HG03521 (cell line): Measurements from ENCODE around the gene SPATA6L.

Experiments
- ATAC-seq: cut with Tn5 transposase; IDR thresholded peaks from one replicate; pipeline ENCODE4 v1.9.1; 2021; ENCODE audit warnings: mild to moderate bottlenecking, moderate library complexity; ENCODE audit not compliant: unreplicated experiment

SPATA6L gene

DNA sequence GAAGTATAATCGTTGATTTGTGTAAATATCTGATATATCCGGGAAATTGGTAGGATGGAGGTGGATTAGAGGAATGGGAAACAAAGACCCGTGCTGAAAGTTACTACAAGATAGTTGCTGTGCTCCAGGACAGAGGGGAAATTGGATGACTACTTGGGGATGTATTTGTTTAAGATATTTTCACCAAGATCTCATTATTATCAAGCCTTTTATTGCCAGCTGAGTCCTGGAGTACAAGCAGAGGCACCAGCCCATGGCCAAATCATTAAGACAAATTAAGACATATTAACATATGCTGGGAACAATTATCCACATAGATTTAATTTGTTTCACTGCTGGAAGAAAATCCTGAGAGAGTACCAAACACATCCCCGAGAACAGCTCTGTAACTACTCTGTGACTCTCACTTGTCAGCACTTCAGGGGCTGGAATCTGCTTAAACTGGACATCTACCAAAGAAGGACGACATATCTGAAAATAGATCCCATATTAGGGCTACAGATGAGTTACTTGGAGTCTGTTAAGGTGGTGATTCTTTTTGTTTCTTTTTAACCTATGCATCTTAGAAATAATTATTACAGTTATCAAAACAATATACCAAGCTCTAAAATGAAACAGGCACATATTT is 107.8 kb downstream of the SPATA6L start:
- ATAC-seq, result no peak

DNA sequence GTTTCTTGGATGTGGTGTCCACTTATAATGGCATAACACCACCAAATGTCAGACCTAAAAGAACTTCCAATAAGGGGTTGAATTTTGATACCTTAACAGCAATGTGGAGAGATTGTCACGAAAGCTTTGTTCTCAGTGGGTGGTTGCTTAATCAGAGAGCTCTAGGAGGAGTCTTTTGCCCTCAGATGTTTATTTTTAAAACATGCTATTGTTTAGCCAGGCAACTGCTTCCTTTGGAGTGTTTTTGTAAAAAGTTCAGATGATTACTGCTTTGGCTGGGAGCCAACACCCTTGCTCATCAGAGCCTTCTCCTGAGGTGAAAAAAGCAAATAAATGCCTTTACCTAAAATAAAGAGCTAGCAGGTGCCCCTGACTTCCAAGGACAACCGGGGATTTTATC is 111.0 kb downstream of the SPATA6L start:
- no peak for ATAC-seq

DNA sequence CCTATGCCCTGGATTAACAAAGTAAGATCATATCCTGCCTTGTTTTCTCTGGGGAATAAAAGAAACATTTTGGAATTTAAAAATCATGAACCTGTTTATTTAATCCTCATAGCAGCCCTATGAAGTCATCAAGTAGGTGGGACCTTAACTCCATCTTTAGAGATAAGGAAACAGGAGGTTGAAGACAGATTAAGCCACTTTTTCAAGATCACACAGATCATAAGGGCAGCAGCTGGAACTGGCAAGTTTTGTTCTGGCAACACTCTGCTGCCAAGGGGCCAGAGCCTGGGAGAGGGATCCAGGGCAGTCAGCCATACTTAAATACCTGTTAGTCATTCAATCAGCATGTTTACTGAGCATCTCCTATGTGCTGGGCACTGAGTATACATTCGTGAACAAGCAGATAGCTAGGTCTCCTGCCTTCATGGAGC is 112.3 kb downstream of the SPATA6L start:
- no peak for ATAC-seq

DNA sequence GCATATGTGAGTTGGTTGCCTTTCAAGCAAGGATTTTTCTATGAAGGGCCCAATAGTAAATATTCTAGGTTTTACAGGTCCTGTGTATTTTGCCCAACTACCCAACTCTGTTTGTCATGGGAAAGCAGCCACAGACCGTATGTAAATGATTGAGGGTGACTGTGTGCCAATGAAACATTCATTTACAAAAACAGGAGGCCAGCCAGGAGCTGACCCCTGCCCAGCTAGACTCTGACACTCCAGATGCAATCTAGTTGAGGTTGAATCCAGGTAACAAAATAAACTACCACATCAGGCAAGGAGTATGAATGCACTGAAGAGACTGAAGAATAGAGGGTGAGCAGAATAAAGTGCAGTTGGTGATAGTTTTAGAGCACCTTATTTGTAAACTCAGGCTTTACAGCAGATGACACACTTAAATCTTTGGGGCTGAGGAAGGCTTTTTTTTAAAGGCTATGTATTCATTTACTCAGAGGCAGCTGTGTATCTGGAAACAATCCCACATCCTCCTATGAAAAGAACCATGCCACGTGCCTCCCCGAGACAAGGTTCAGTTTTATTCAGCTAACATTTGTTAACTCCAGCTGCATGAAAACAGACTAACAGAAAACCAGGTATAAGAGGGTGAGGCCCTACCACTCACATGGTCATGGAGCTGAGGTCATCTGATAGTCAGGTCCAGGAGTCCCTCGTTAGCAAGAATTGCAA is 115.3 kb downstream of the SPATA6L start:
- ATAC-seq, result no peak

DNA sequence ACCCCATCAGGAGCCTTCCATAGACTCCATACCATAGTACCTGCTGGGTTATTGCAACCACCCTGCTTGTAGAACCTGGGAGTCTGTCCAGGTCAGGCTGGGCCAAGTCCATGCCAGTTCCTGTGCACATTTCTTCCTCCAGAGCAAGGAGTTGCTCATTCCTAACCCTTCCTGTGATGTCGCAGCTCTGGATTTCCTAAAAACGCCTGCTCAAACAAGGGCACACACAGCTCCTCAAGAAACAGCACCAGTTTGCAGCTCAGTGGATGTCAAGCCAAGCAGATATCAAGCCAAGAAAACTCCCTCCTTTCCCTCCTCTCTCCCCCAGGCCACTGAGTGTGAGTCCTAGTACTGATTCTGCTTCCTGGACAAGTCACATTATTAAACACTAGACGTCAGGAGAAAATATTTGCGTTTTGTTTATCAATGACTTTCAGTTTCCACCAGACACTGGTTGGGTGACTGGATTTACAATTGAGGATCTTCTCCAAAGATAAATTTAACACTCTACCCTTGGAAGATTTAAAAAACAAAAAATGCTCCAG is 116.5 kb downstream of the SPATA6L start:
- no peak for ATAC-seq

DNA sequence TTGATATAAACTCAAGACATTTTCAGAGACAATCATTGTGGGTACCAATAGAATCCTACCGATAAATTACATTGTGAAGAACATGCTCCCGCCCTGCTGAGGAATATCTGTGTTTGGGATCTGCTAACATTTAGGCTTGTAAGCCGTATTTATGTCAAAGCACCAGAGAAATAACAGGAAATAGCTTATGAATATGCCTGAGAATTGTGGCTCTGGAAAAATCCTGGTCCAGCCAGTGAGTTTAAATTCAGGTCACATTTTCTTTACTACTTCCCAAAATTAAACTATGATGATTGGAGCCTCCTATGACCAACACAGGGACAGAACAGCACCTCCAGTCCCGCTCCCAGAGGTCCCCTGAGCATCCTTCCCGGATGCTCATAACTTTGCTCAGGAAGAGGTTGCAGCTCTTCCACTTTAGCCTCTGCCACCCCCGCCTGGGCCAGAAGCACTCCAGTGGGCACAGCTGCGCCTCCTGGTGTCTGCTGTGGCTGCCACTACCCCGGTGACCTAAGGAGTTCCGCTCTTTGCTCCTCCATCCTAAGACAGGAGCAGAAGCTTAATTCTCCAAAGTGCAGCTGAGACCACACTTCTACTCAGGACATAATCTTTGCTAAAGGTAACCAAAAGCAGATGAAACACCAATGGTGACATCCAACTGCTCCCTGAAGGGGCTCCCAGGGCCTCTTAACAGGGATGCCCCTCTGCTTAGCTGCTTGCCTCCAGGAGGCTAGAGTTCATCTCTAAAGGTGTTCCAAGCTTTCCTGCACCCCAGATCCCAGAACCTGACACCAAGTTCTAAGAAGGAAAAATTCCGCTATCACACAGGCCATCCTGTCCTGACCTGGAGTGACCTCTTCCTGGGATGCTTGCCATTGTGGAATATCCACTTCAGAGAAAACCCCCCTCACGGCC is 117.2 kb downstream of the SPATA6L start:
- ATAC-seq, result no peak
